H1 (cell line): ENCODE measurements around the gene FLCN. TPM values are rescaled to one million over a fixed set of nuclear protein-coding genes. Genes with fewer than 3 reads are reported as not detected.

ENCODE experiments used
- ATF2 ChIP-seq: IDR thresholded peaks from 2 replicates; pipeline ENCODE4 v1.6.1; 2012; ENCODE audit warnings: low read length, inconsistent platforms
- TAF1 ChIP-seq: IDR thresholded peaks from 2 replicates; pipeline ENCODE4 v1.6.1; 2011; ENCODE audit warnings: mild to moderate bottlenecking, low read depth, low read length
- polyA plus RNA-seq, 7 experiments: library from polyadenylated mRNA; depleted of rRNA in 3 of 7; stranded (reverse) in 5 of 7; unstranded in 2 of 7; fragments of >200 nt in 5 of 7; fragments of 200-250 nt in 2 of 7; gene quantifications; 1 replicate in 5 of 7; 2 replicates in 1 of 7; 4 replicates in 1 of 7; pipeline versions ENCODE4 v1.2.1 to v1.2.3, GENCODE V29; 2011 to 2013; ENCODE audit warnings: missing spikeins in 2 of 7, mixed read lengths in 2 of 7
- total RNA-seq: library from RNA; stranded (reverse); fragmentation: NEBNext Ultra II Directional; extraction: Animal tissue kit (Norgen Biotek cat#: 25700); gene quantifications from 2 replicates; pipeline ENCODE4 v1.2.1, GENCODE V29; 2021

FLCN gene
- total and polyA plus RNA-seq, 2 of the 8 experiments (the other 6 are each of a cell fraction or from before 2014, with no cell fraction given) = 15.6 to 34.6 TPM

- TF ChIP-seq ATF2 (no peak), TAF1 (no peak)
These were observed 29.0 kb downstream of the FLCN start (continued) for GRCh38 chr17:17207998-17208397.
